ENCODE data around the gene MSI2.

The MSI2 gene

DNA sequence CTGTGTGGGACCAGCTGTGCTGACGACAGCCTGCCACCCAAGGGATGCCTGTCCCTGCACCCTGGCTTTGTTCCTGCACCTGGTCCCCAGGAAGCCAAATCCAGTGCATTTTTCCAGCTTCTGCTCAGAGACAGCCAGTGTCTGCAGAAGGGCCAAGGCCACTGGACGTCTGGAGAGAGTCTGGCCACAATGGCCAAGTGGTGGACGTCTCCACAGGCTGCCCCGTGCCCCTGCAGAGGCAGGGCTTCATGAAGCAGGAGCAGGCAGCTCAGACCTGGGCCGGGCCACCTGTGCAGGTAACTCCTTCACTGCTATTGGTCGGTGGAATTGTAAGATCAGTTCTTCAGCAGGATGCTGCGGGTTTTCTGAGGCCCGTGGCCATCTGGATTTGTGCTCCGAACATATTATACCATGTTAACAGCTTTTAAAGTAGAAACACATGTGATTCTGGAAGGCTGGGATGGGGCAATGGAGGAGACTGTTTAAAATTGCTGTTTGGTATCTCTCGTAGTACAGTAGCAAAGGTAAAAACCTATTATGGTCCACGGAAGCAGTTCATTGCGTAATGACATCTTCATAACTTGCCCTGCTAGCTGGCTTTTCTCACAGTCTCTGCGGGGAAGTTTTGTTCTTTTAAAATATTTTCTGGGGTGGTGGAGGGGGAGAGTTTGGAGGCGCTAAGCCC lies 303.5 kb downstream of the MSI2 start:
- Histone ChIP-seq H3K36me3 (ENCODE audit: insufficient read depth, insufficient read length, low read length) (no peaks in the 10 kb centered on the region), H3K9ac (ENCODE audit: insufficient read length, low read depth) (no peak overlapping the region), H3K4me3 (ENCODE audit: insufficient read length, low read depth) (no peak overlapping the region), H3K9me3 (ENCODE audit: insufficient read depth, low read length) (no peaks in the 10 kb centered on the region), H3K27me3 (ENCODE audit: insufficient read depth, insufficient read length) (no peaks in the 10 kb centered on the region), H3K4me1 (ENCODE audit: insufficient read depth, insufficient read length) (peaks cover 16% of the 10 kb centered on the region)
- no peak for DNase-seq (ENCODE audit: low read depth, low spot score)
- no peak for TF ChIP-seq SUZ12 (IDR thresholded peaks at IDR 0.05; ENCODE audit: extremely low read depth, insufficient read depth, insufficient read length)
- TF ChIP-seq ZNF274 (IDR thresholded peaks at IDR 0.05; ENCODE audit: low read depth, low read length): no peak
- TF ChIP-seq YY1 (IDR thresholded peaks at IDR 0.05; ENCODE audit: insufficient read depth, insufficient read length): no peak

GRCh38 chr17:57560319-57560705 lies 304.0 kb downstream of the MSI2 start:
- no peak overlapping the region for H3K9ac ChIP-seq (ENCODE audit: insufficient read length, low read depth)
- peaks cover 12% of the 10 kb centered on the region for H3K4me1 ChIP-seq (ENCODE audit: insufficient read depth, insufficient read length)
- H3K27me3 ChIP-seq (ENCODE audit: insufficient read depth, insufficient read length): no peaks in the 10 kb centered on the region
- H3K9me3 ChIP-seq (ENCODE audit: insufficient read depth, low read length): no peaks in the 10 kb centered on the region
- DNase-seq (ENCODE audit: low read depth, low spot score): no peak
- no peak overlapping the region for H3K4me3 ChIP-seq (ENCODE audit: insufficient read length, low read depth)
- TF ChIP-seq YY1 (IDR thresholded peaks at IDR 0.05; ENCODE audit: insufficient read depth, insufficient read length) (no peak), ZNF274 (IDR thresholded peaks at IDR 0.05; ENCODE audit: low read depth, low read length) (no peak), SUZ12 (IDR thresholded peaks at IDR 0.05; ENCODE audit: extremely low read depth, insufficient read depth, insufficient read length) (no peak)
- H3K36me3 ChIP-seq (ENCODE audit: insufficient read depth, insufficient read length, low read length): no peaks in the 10 kb centered on the region

- TF ChIP-seq YY1 (IDR thresholded peaks at IDR 0.05; ENCODE audit: insufficient read depth, insufficient read length) (no peak), SUZ12 (IDR thresholded peaks at IDR 0.05; ENCODE audit: extremely low read depth, insufficient read depth, insufficient read length) (no peak), ZNF274 (IDR thresholded peaks at IDR 0.05; ENCODE audit: low read depth, low read length) (no peak)
- no peaks in the 10 kb centered on the region for H3K36me3 ChIP-seq (ENCODE audit: insufficient read depth, insufficient read length, low read length)
- H3K27me3 ChIP-seq (ENCODE audit: insufficient read depth, insufficient read length): no peaks in the 10 kb centered on the region
- peaks cover 12% of the 10 kb centered on the region for H3K4me1 ChIP-seq (ENCODE audit: insufficient read depth, insufficient read length)
- no peak for DNase-seq (ENCODE audit: low read depth, low spot score)
- H3K9me3 ChIP-seq (ENCODE audit: insufficient read depth, low read length): no peaks in the 10 kb centered on the region
- H3K4me3 ChIP-seq (ENCODE audit: insufficient read length, low read depth): no peak overlapping the region
- no peak overlapping the region for H3K9ac ChIP-seq (ENCODE audit: insufficient read length, low read depth)
Observed at GRCh38 chr17:57561072-57561861, 304.9 kb downstream of the MSI2 start.

DNA sequence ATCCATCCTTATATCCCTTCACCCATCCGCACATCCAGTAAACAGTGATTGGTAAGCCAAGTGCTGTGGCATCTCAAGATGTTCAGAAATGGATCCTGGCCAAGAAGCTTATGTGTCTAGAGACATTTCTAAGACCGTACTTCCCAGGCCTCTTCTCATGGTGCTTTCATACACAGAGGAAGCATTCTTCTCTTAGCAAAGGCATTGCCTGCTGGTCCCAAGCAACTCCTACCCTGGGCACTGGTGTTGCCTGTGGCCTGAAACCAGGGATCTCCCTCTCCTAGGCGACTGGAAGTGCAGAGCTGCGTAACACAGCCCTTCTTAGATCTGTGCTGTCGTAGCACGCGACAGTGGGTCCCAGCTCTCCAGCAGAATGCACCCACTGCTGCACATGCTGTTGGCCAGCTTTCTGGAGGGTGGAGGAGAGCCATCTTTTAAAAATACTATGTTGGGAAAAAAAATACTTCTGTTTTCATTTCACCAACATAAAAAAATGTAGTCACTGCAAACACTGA lies 305.9 kb downstream of the MSI2 start:
- DNase-seq (ENCODE audit: low read depth, low spot score): no peak
- Histone ChIP-seq H3K4me1 (ENCODE audit: insufficient read depth, insufficient read length) (peaks cover 12% of the 10 kb centered on the region), H3K36me3 (ENCODE audit: insufficient read depth, insufficient read length, low read length) (no peaks in the 10 kb centered on the region)

GRCh38 chr17:57563958-57564357 lies 307.6 kb downstream of the MSI2 start:
- Histone ChIP-seq H3K4me3 (ENCODE audit: insufficient read length, low read depth) (no peak overlapping the region), H3K36me3 (ENCODE audit: insufficient read depth, insufficient read length, low read length) (no peaks in the 10 kb centered on the region), H3K9ac (ENCODE audit: insufficient read length, low read depth) (no peak overlapping the region), H3K4me1 (ENCODE audit: insufficient read depth, insufficient read length) (no peaks in the 10 kb centered on the region), H3K9me3 (ENCODE audit: insufficient read depth, low read length) (no peaks in the 10 kb centered on the region), H3K27me3 (ENCODE audit: insufficient read depth, insufficient read length) (no peaks in the 10 kb centered on the region)
- DNase-seq (ENCODE audit: low read depth, low spot score): no peak
- no peak for TF ChIP-seq ZNF274 (IDR thresholded peaks at IDR 0.05; ENCODE audit: low read depth, low read length)
- no peak for TF ChIP-seq SUZ12 (IDR thresholded peaks at IDR 0.05; ENCODE audit: extremely low read depth, insufficient read depth, insufficient read length)
- no peak for TF ChIP-seq YY1 (IDR thresholded peaks at IDR 0.05; ENCODE audit: insufficient read depth, insufficient read length)

More for the DNA sequence above, 305.9 kb downstream of the MSI2 start:
- H3K4me3 ChIP-seq (ENCODE audit: insufficient read length, low read depth): no peak overlapping the region
- no peaks in the 10 kb centered on the region for H3K27me3 ChIP-seq (ENCODE audit: insufficient read depth, insufficient read length)
- TF ChIP-seq ZNF274 (IDR thresholded peaks at IDR 0.05; ENCODE audit: low read depth, low read length) (no peak), YY1 (IDR thresholded peaks at IDR 0.05; ENCODE audit: insufficient read depth, insufficient read length) (no peak), SUZ12 (IDR thresholded peaks at IDR 0.05; ENCODE audit: extremely low read depth, insufficient read depth, insufficient read length) (no peak)
- H3K9me3 ChIP-seq (ENCODE audit: insufficient read depth, low read length): no peaks in the 10 kb centered on the region
- no peak overlapping the region for H3K9ac ChIP-seq (ENCODE audit: insufficient read length, low read depth)

DNA sequence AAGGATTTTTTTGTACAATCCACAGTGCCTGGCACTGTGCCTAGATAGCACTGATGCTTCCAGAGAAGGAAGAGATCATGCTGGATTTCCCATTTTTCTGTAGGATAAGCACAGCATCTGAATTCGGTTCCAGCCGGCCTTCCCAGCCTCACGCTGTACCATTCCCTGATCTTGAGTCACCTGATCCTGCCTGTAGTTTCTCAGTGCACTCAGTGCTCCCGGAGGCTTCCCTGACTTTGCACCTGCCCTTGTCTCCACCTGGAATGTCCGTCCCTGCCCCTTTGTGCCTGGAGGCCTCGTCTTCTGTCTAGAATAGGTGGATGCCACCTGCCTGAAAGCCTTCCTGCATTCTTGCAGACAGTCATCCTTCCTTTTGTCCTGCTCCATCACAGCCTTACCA lies 308.9 kb downstream of the MSI2 start:
- Histone ChIP-seq H3K4me1 (ENCODE audit: insufficient read depth, insufficient read length) (no peaks in the 10 kb centered on the region), H3K9ac (ENCODE audit: insufficient read length, low read depth) (no peak overlapping the region), H3K4me3 (ENCODE audit: insufficient read length, low read depth) (no peak overlapping the region), H3K9me3 (ENCODE audit: insufficient read depth, low read length) (no peaks in the 10 kb centered on the region), H3K36me3 (ENCODE audit: insufficient read depth, insufficient read length, low read length) (no peaks in the 10 kb centered on the region), H3K27me3 (ENCODE audit: insufficient read depth, insufficient read length) (no peaks in the 10 kb centered on the region)
- TF ChIP-seq YY1 (IDR thresholded peaks at IDR 0.05; ENCODE audit: insufficient read depth, insufficient read length): no peak
- no peak for TF ChIP-seq SUZ12 (IDR thresholded peaks at IDR 0.05; ENCODE audit: extremely low read depth, insufficient read depth, insufficient read length)
- TF ChIP-seq ZNF274 (IDR thresholded peaks at IDR 0.05; ENCODE audit: low read depth, low read length): no peak
- DNase-seq (ENCODE audit: low read depth, low spot score): no peak

DNA sequence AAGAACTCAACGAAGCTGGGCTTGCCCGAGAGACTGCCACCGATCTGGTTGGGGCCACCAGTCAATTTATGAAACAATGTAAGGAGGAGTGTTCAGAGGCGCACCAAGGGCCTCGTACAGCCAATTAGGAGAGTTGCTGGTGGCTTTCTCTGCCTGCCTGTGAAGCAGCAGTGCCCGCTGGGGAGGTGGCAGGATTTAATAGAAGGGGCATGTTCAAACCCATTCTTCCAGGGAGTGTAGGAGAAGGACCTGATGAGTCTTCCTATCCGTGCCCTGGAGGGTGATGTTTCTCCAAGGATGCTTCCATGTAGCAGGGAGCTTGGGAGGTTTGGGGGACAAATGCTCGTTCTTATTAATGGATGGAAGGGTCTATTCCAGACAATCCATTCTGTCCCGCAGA lies 310.4 kb downstream of the MSI2 start:
- Histone ChIP-seq H3K9me3 (ENCODE audit: insufficient read depth, low read length) (no peaks in the 10 kb centered on the region), H3K9ac (ENCODE audit: insufficient read length, low read depth) (no peak overlapping the region), H3K27me3 (ENCODE audit: insufficient read depth, insufficient read length) (no peaks in the 10 kb centered on the region), H3K4me1 (ENCODE audit: insufficient read depth, insufficient read length) (peaks cover 5% of the 10 kb centered on the region), H3K4me3 (ENCODE audit: insufficient read length, low read depth) (no peak overlapping the region), H3K36me3 (ENCODE audit: insufficient read depth, insufficient read length, low read length) (no peaks in the 10 kb centered on the region)
- no peak for DNase-seq (ENCODE audit: low read depth, low spot score)
- TF ChIP-seq ZNF274 (IDR thresholded peaks at IDR 0.05; ENCODE audit: low read depth, low read length): no peak
- no peak for TF ChIP-seq YY1 (IDR thresholded peaks at IDR 0.05; ENCODE audit: insufficient read depth, insufficient read length)
